HG02623 (cell line): ENCODE measurements around the gene CECR2.

Source experiments
- ATAC-seq: cut with Tn5 transposase; IDR thresholded peaks from one replicate; pipeline ENCODE4 v1.9.1; 2021; ENCODE audit warnings: moderate library complexity; ENCODE audit not compliant: unreplicated experiment

CECR2 gene

GRCh38 chr22:17369439-17370025 lies at the start of gene CECR2:
Gene CECR2, plus strand, starts transcription at chr22:17369460. Its CDS starts 324 bp downstream, at chr22:17369784.
- ATAC-seq = no peak

- ATAC-seq = no peak
These were observed 49.7 kb upstream of the CECR2 start for GRCh38 chr22:17319546-17319945.

GRCh38 chr22:17322511-17322910 lies 46.7 kb upstream of the CECR2 start:
- ATAC-seq = no peak

GRCh38 chr22:17331690-17332089 lies 37.6 kb upstream of the CECR2 start:
- ATAC-seq = no peak

- no peak for ATAC-seq
These were observed 37.0 kb upstream of the CECR2 start for GRCh38 chr22:17332109-17332800.

GRCh38 chr22:17334059-17334458 lies 35.2 kb upstream of the CECR2 start:
- ATAC-seq = no peak

GRCh38 chr22:17334983-17335382 lies 34.3 kb upstream of the CECR2 start:
- ATAC-seq = no peak

- ATAC-seq = no peak
These were observed 33.2 kb upstream of the CECR2 start for GRCh38 chr22:17336061-17336460.

- ATAC-seq = no peak
These were observed 31.6 kb upstream of the CECR2 start for GRCh38 chr22:17337639-17338038.

GRCh38 chr22:17339095-17339693 lies 30.1 kb upstream of the CECR2 start:
- no peak for ATAC-seq

- ATAC-seq = no peak
These were observed 26.9 kb upstream of the CECR2 start for GRCh38 chr22:17342361-17342760.

- ATAC-seq = no peak
These were observed 25.5 kb upstream of the CECR2 start for GRCh38 chr22:17343766-17344165.

GRCh38 chr22:17346578-17346977 lies 22.7 kb upstream of the CECR2 start:
- ATAC-seq = no peak

GRCh38 chr22:17347724-17348123 lies 21.5 kb upstream of the CECR2 start:
- no peak for ATAC-seq

GRCh38 chr22:17348464-17349103 lies 20.7 kb upstream of the CECR2 start:
- no peak for ATAC-seq

- ATAC-seq = no peak
These were observed 20.1 kb upstream of the CECR2 start for GRCh38 chr22:17349172-17349571.

GRCh38 chr22:17350292-17350691 lies 19.0 kb upstream of the CECR2 start:
- ATAC-seq = no peak

- no peak for ATAC-seq
These were observed 16.5 kb upstream of the CECR2 start for GRCh38 chr22:17352798-17353197.

GRCh38 chr22:17357688-17358087 lies 11.6 kb upstream of the CECR2 start:
- no peak for ATAC-seq

GRCh38 chr22:17358415-17358814 lies 10.8 kb upstream of the CECR2 start:
- no peak for ATAC-seq

- ATAC-seq = no peak
These were observed 9.8 kb upstream of the CECR2 start for GRCh38 chr22:17359501-17359900.

- no peak for ATAC-seq
These were observed 2.9 kb upstream of the CECR2 start for GRCh38 chr22:17366329-17366728.
